PFSK-1 (cell line): ENCODE measurements around the gene ATP11A.

Experiments
- FOXP2 ChIP-seq: optimal IDR thresholded peaks from 2 replicates; pipeline ENCODE3; 2011; ENCODE audit warnings: borderline replicate concordance, control low read depth, inconsistent platforms; ENCODE audit not compliant: insufficient read depth; ENCODE audit errors: extremely low read length, extremely low read depth
- POLR2AphosphoS5 ChIP-seq: IDR thresholded peaks from 2 replicates; pipeline ENCODE4 v1.6.1; 2012; ENCODE audit warnings: low read depth, mild to moderate bottlenecking, control low read depth, low read length, moderate library complexity
- REST ChIP-seq, 2 experiments: IDR thresholded peaks; 2 replicates each; pipeline versions ENCODE4 v1.6.1 to v1.8.0; 2011 to 2012; ENCODE audit warnings: low read depth in 2 of 2, low read length in 2 of 2, control low read depth in 1 of 2, inconsistent platforms in 1 of 2, mild to moderate bottlenecking in 1 of 2, moderate library complexity in 1 of 2; ENCODE audit not compliant: insufficient read depth in 1 of 2
- SIN3A ChIP-seq: IDR thresholded peaks from 2 replicates; pipeline ENCODE4 v1.6.1; 2012; ENCODE audit warnings: mild to moderate bottlenecking, low read length, moderate library complexity, borderline replicate concordance; ENCODE audit not compliant: insufficient read depth
- TAF1 ChIP-seq: IDR thresholded peaks from 2 replicates; pipeline ENCODE4 v1.6.1; 2012; ENCODE audit warnings: low read length, control low read depth, borderline replicate concordance; ENCODE audit not compliant: insufficient read depth

The ATP11A gene

GRCh38 chr13:112804374-112804773 lies 114.5 kb downstream of the ATP11A start:
- TF ChIP-seq REST (IDR thresholded peaks at IDR 0.05; ENCODE audit: insufficient read depth in 1 of 2, low read depth in 2 of 2, low read length in 2 of 2) (no peak), POLR2AphosphoS5 (no peak), TAF1 (no peak), FOXP2 (no peak), SIN3A (no peak)

- TF ChIP-seq TAF1 (no peak), POLR2AphosphoS5 (no peak), REST (IDR thresholded peaks at IDR 0.05; ENCODE audit: insufficient read depth in 1 of 2, low read depth in 2 of 2, low read length in 2 of 2) (no peak), FOXP2 (no peak), SIN3A (no peak)
Observed at GRCh38 chr13:112806739-112807652, 117.2 kb downstream of the ATP11A start.

GRCh38 chr13:112807653-112808376 lies 118.0 kb downstream of the ATP11A start:
- TF ChIP-seq REST (IDR thresholded peaks at IDR 0.05; ENCODE audit: insufficient read depth in 1 of 2, low read depth in 2 of 2, low read length in 2 of 2) (no peak), FOXP2 (no peak), TAF1 (no peak), SIN3A (no peak), POLR2AphosphoS5 (no peak)

- no peak for TF ChIP-seq TAF1
- no peak for TF ChIP-seq FOXP2
- no peak for TF ChIP-seq REST (IDR thresholded peaks at IDR 0.05; ENCODE audit: insufficient read depth in 1 of 2, low read depth in 2 of 2, low read length in 2 of 2)
- no peak for TF ChIP-seq POLR2AphosphoS5
- no peak for TF ChIP-seq SIN3A
Observed at GRCh38 chr13:112808377-112809140, 118.7 kb downstream of the ATP11A start.
